HTR-8/SVneo (cell line): ENCODE measurements around the gene CANX.
A peak's percentile ranks its signal among the peaks of the same experiment; 100 is the strongest.
"Not testable (repeated sequence)": the region's sequence is repeated elsewhere in the genome, so short reads cannot be mapped to it uniquely, and the experiment has no call there.

Experiments used
- DNase-seq: peaks from one replicate; pipeline ENCODE4 v3.0.0; 2011; ENCODE audit warnings: low spot score, mixed read lengths; ENCODE audit not compliant: insufficient read length
- FAIRE-seq: peaks from 2 replicates; lab custom pipeline; 2011; peaks lifted over from hg19 to GRCh38; lab: Jason Lieb, UNC

The CANX gene

DNA sequence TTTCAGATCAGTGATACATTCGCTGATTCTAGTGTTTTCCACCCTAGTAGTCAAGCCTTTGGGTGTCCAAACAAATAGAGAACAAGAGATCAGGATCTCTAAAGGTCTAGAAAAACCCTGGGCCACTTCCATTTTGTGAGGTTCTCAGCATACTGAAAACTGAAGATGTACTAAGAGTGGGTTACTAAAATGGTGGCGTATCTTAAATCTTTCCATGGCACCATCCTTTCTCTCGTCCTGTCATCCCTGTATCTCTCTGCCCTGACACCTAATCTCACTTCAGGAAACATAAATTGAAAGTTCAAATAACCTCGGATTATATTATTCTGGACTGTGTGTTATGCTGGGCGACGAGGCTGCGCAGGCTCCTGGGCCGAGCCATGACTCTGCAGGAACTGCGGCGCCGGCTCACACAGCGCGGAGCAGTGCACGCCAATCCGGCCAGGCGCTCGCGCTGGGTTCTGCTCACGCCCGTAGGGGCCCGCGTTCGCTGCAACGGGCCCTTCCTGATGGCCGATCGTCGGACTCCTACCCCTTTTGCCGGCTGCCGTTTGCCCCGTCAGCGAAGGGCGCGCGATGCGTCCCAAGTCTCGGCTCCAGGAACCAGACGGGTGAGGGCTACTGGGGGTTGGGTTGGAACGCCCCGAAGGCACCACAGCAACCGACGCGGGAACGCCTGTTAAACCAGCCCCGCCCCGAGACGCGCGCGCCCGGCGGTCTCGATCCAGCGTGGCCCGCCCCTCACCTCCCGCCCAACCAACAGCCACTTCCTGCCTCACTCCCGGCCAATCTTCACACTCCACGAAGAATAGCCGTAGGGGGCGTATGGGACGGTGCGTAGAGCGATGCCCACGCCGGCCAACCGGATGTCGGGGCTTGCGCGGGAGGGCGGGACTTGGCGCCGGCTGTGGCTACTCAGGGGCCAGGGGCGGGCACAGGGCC lies 503 bp upstream of the CANX start:
- peak; percentile 99 for DNase-seq
- peak; percentile 95 for FAIRE-seq

DNA sequence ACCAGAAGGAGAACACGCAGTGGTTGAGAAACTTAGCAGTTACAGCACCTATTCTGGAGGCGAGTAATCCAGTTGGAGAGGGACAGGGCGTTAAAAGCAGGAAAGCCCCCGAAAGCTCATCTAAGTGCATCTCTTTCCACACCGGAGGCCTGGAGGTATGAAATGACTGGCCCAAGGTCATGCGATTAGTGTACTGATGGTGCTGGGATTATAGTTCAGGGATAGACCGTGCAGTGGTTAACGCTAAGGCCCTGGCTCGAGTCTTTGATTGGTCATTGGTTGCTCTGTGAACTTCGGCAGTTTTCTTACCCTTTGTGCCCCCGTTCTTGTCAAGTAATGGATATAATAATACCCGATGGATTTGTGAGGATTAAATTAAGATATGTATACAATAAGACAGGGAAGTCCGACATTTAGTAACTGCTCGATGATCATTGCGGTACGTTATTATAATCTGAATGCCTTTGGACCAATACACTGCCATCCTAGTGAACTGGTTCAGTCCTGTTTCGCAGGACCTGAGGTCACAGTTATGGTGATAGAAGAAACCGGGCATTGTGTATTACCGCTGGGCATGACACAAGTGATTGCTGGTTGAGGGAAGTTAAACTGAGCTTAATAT lies 960 bp downstream of the CANX start:
- FAIRE-seq (no peak), DNase-seq (no peak)

GRCh38 chr5:179700401-179700918 lies 1.7 kb downstream of the CANX start:
- no peak for FAIRE-seq
- DNase-seq, result no peak

DNA sequence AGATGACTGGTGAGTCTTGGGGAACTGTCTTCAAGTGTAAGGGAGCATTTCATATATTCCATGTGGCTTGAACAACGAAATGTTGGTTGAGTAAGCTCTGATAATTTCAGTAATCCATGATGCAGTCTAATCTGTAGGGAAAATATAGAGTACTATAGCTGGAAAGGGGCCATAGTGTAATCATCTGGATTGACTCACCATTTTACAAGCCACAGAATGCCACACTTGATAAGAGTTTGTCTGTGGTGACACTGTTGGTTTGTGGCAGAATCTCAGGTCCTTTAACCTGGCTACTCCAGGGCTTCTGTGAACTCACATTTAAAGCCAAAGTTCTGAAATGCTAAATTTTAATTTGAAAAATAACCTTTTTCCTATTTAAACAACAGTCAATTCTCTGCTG lies 17.5 kb downstream of the CANX start:
- FAIRE-seq (no peak), DNase-seq (no peak)

DNA sequence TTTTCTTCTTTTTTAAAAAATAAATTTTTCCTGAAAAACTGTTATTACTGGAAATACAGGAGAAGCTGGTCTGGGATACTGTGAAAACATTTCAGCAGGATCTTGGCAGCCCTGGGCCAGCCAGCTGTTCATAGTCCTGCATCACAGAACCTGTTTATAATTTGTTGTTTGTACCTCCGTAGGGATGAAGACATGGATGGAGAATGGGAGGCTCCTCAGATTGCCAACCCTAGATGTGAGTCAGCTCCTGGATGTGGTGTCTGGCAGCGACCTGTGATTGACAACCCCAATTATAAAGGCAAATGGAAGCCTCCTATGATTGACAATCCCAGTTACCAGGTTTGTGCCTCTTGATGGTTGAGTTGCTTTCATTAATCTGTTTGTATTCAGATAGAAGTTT lies 21.5 kb downstream of the CANX start:
- DNase-seq (no peak), FAIRE-seq (no peak)

- FAIRE-seq, result no peak
- DNase-seq, result no peak
Observed at GRCh38 chr5:179724163-179724562, 25.4 kb downstream of the CANX start.

DNA sequence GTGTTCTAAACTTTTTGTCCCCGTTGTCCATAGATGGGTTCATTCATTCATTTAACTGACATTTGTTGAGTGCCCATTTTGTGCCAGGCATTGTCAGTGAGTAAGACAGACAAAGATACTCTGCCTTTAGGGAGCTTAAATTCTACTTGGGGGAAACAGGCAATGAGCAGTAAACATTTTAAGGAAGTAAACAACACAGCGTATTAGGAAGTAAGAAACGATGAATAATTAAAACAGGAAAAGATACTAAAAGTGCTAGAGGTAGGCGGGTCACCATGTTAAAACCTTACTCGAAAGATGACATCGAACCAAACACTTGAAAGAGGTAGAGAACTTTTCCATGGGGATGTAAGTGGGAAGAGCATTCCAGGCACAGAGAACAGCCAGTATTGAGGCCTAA lies 28.3 kb downstream of the CANX start:
- DNase-seq (no peak), FAIRE-seq (no peak)

DNA sequence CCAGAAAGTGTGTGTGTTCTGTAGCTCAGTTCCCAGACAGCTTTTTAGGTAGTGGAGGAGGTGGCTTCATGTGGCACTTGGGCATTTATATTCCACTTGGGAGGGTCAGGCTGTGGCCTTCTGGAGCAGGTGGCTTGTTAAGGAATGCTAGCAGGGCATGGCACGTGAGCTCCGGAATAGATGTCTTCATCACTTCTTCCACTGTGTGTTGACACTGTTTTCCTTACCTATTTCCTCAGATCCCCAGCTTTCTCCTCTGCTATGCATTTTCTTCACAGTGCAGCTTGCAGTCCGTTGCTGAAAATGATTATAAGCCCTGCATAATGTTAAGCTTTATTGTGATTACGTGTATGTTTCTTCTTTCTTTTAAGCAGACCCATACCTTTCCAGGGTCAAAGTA lies 30.5 kb downstream of the CANX start:
- DNase-seq (no peak), FAIRE-seq (no peak)

DNA sequence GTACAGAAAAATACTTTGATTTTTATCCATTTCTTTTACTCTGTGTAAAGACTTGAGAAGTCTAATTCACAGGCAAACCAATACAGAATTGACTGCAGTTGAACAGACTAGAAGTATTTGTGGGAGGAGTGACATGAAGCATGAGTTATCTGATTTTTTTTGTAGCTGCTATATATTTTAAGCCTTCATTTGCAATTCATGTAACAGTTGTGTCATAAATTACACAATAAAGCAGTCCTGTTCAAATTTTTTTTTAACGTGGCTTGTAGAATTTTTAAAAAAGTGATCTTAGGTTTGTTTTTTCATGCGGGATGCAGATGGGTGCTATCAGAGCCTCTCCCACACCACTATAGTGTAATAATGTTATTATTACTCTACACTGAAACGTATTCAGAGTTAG lies 31.0 kb downstream of the CANX start:
- FAIRE-seq (no peak), DNase-seq (no peak)

GRCh38 chr5:179730356-179730755 lies 31.6 kb downstream of the CANX start:
- FAIRE-seq (no peak), DNase-seq (no peak)

DNA sequence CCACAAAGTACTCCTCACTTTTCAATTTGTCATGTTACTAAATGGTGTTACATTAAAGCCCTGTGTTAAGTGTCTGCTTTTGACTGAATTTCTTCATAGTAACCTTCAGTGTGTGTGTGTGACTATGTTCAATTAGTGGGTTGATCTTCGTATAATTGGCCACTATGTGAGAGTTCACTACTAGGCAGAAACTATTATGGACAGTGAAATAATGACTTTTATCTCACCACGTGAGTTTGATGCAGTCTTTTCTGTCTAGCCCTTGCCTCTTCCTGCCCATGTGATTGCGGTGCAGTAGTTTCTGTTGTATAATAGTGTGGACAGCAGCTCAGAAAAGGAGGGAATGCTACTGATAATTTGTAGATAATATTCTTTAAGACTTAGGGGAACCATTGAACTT lies 32.1 kb downstream of the CANX start:
- FAIRE-seq (no peak), DNase-seq (no peak)

DNA sequence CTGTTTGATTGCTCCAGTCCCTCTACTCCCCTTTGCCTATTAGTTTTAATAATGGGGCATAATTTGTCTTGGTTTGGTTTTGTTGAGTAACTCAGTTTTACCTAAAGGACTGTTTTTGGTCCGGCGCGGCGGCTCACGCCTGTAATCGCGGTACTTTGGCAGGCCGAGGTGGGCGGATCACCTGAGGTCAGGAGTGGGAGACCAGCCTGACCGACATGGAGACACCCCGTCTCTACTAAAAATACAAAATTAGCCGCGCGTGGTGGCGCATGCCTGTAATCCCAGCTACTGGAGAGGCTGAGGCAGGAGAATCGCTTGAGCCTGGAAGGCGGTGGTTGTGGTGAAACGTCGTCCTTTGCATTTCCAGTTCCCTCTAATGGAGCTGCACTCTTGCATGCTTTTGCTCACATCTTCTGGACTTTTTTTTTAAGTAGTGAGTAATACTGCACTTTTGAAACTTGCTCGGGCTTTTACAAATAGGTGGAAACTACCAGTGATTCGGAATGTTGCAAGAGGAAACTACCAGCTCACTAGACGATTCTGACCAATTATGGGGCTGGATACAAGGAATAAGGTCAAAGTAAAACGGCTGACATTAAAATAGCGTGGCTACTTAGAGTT lies 33.1 kb downstream of the CANX start:
- FAIRE-seq, result no peak
- DNase-seq, result no peak

DNA sequence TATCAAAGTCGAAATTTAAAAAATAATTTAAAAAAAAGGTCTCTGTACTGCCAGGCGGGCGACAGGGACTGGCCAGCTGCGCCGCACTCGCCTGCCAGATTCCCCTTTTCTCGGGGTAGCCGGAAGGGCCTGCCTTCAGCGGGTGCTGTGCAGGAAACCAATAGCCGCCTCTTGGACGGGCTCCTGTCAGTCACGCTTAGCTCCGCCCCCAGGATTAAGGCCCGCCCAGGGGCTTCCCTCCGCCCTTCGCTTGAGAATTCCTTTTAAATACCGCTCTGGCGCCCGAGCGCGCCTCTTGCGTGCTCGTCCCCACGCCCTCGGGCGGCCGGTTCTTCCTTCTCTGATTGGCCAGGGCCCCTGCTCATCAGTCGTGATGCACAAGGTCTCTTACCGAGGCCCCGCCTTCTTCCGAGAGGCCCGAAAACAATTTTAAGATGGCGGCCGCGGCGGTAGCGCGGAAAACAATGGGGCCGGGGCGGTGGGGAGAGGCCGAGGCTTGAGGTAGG lies 33.7 kb downstream of the CANX start, which contains the start of gene MAML1:
Gene MAML1, plus strand, starts transcription at position 411 of the 506 bp plus-strand sequence. CDS start 291 bp downstream, outside the sequence.
- FAIRE-seq (peak; percentile 75), DNase-seq (peak; percentile 99)

DNA sequence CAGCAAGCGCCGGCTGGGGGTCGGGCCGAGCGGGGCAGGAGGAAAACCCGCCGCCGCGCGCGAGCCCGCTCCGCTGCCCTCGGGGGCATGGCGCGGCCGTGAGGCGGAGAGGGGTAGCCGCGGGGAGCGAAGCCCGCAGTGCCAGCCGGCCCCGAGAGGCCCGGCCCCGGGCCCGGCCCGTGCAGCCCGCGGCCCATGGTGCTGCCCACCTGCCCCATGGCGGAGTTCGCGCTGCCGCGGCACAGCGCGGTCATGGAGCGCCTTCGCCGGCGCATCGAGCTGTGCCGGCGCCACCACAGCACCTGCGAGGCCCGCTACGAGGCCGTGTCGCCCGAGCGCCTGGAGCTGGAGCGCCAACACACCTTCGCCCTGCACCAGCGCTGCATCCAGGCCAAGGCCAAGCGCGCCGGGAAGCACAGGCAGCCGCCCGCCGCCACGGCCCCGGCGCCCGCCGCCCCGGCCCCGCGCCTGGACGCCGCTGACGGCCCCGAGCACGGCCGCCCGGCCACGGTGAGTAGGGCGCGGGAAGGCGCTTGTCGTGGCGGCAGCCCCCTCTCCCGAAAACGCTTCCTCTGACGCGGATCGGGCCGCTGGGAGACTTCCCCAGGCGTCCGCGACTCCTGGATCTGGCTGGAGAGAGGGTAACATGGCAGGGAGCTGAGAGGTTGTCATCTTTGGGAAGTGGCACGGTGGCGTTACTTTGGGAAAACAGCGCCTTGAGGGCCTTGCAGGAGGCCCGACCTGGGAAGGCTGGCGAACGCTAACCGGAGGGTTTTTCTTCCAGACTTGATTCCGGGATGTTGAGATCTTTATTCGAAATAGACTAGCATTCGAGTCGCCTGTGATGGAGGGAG lies 34.4 kb downstream of the CANX start:
- no peak for FAIRE-seq
- DNase-seq, result peak; percentile 38

- FAIRE-seq, result no peak
- no peak for DNase-seq
Observed at GRCh38 chr5:179733772-179734126, 35.0 kb downstream of the CANX start.

- DNase-seq, result no peak
- no peak for FAIRE-seq
Observed at GRCh38 chr5:179734536-179735164, 35.9 kb downstream of the CANX start.

DNA sequence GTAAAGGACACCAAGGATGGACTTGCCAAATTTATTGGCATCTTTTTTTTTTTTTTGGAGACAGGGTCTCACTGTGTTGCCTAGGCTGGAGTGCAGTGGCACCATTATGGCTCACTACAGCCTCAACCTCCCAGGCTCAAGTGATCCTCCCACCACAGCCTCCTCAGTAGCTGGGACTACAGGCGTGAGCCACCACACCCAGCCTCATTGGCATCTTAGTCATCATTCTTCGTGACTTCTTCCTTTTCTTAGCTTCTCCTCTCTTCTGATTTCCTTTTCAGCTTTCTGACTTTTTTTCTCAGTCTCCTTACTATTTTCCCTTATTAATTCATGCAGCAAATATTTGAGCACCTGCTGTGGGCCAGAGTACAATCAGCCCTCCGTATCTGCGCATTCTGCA lies 40.0 kb downstream of the CANX start:
- FAIRE-seq (no peak), DNase-seq (no peak)

- not testable (repeated sequence) for DNase-seq, FAIRE-seq
Observed at GRCh38 chr5:179744106-179744505, 45.3 kb downstream of the CANX start.

GRCh38 chr5:179746872-179747271 lies 48.1 kb downstream of the CANX start:
- no peak for DNase-seq
- no peak for FAIRE-seq
